ENCODE results near the gene SLCO3A1. TPM values are rescaled to one million over a fixed set of nuclear protein-coding genes. Genes with fewer than 3 reads are reported as not detected.

Gene SLCO3A1
- total and polyA plus RNA-seq, 2 of the 8 experiments (the other 6 are each of a cell fraction or from before 2014, with no cell fraction given), result 15.1 to 20.4 TPM

DNA sequence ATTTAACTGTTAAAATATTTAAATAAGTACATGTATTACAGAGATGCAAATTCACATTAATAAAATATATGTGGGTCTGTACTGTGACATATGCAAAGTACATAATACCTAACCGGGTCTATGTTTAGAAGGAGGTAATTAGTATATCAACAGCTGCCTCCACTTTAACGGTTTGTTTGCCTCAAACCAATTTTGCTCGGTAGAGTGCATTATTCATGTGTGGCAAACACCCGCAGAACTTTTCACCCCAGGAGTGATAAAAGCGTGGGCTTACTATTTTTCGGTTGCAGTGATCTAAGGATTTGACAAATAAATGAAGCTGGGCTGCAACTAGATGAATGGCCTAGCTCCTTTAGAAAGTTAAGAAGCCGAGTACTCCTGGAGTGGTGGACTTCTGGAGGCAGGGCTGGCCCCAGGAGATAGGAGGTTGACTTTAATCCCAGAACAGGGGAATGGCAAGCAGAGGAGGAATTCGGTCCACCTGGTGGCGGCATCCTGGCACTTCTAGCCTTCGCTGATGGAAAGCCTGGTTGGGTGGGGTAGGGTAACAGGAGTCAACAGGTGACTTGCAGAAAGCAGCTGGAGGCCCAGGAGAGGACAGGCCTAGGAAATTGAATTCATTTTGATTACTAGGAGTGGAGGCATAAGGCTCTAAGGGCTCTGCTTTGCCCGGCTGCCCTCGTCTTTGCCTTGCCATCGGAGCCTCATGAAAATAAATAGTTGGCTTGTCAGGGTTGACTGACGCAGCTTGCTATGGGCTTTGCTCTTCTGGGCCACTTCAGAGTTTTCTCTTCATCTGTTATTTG lies 2.4 kb downstream of the SLCO3A1 start (continued):
- TF ChIP-seq CHD7 (IDR thresholded peaks at IDR 0.05; ENCODE audit: insufficient replicate concordance, low read length), result no peak
- TF ChIP-seq TEAD4 (IDR thresholded peaks at IDR 0.05; ENCODE audit: low read depth, low read length), result peak; percentile 86
- no peak for TF ChIP-seq CBX8 (IDR thresholded peaks at IDR 0.05; ENCODE audit: borderline replicate concordance, low read depth, low read length)
